22Rv1 (cell line): ENCODE data around the gene PRKCE.

Source experiments
- H3K27ac ChIP-seq: fragments of 450-650 bp; 2 replicates; pipeline ENCODE4 v1.5.1; 2017
- CTCF ChIP-seq: fragments of 450-650 bp; IDR thresholded peaks from 2 replicates; pipeline ENCODE4 v1.5.1; 2017; ENCODE audit warnings: mild to moderate bottlenecking
- ZFX ChIP-seq: fragments of 450-650 bp; IDR thresholded peaks from 2 replicates; pipeline ENCODE4 v1.6.1; 2017; ENCODE audit warnings: antibody characterized with exemption, borderline replicate concordance

PRKCE gene

DNA sequence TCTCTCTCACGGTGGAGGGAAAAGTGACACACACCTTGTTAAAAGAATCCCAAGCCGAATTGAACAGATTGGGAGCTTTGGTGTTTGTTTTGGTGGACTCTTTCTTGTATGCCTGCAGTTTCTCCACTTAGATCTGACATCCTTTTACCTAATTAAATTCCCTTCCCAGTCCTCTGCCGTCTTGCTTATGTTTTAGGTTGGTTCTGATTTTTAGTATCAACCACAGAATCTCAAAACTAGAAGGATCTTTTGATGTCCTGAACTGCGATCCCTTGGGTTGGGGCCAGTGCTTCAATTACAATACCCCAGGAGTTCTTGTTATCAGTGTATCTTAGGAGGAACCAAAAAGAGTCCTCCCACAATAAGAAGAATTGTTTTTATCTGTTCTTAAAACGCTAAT lies 112.3 kb downstream of the PRKCE start:
- no peak for TF ChIP-seq ZFX
- no peak overlapping the region for H3K27ac ChIP-seq

DNA sequence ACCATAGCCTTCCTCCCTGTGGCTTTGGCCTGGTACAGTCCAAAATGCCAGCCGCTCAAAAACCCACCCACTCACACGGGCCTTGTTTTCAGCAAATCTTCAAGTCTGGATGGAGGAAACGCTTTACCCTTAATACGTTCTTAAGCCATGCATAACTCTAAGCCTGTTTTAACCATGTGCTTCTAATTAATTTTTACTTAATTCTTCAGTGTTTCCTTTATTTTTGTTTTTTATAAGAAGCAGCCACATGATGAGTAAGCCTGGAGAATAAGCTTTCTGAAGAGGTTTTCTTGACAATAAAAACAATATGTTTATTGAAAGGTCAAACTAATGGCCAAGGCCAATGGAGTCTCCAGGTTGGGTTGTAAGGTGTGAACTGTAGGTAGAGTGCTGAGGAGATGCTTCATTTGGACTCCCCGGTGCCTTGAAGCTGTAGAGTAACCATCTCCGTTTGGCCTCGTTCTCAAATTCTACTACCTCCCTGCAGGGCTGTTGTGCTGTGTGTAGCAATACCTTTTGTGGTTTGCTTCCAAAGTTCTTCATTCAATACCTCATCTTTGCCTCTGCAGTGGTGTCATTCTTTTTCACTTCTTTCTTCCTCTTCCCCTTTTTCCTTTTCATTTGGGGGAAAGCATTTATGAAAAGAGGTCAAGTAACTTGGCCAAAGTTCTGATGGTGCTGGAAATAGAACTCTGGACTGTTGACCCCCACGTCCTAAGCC lies 113.7 kb downstream of the PRKCE start:
- no peak overlapping the region for H3K27ac ChIP-seq
- TF ChIP-seq CTCF (no peak), ZFX (no peak)

DNA sequence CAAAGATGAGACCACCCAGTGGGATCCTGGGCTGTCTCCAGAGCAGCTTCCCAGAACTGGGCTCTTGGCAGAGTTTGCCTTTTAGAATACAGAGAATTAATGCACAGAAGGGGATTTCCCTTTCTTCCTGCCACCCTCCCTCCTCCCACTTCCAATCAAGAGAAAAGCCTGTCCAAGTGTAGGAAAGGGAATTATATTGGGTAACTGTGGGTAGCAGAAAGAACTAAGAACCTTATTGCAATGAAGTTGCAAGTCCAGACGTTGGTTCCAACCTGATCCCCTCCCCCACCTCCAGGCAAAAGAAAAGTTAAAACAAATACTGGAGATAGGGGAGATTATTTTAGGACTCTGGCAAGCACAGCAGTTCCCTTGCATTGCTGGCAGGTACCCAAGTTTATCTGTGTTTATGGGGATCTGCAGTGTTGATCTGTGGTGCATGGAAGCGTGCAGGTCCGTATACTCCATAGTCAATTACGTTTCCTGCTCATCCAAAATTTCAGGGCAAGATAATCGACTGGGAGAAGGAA lies 114.3 kb downstream of the PRKCE start:
- TF ChIP-seq CTCF = no peak
- TF ChIP-seq ZFX = no peak
- H3K27ac ChIP-seq = no peak overlapping the region

- H3K27ac ChIP-seq = no peak overlapping the region
Observed at GRCh38 chr2:45768208-45768607, 116.7 kb downstream of the PRKCE start.

DNA sequence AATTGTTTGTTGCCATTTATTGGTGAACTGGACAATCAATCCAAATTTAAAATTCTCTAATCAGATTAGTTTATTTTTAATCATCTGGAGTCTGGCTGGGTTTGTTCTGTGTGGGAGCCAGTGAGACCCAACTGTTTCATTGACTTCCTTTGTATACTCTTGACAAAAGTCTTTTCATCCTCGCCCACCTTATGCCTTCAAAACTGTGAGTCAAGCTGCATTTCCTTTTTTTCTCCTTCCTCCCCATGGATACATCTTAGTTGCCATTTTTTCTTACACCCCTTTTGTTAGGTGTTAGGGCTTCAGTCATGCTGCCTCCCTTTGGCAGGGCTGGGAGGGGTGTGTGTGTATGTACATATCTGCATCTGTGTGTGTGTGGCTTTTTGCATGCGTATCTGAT lies 117.6 kb downstream of the PRKCE start:
- no peak overlapping the region for H3K27ac ChIP-seq
- no peak for TF ChIP-seq CTCF
- no peak for TF ChIP-seq ZFX

More at GRCh38 chr2:45768208-45768607, 116.7 kb downstream of the PRKCE start:
- TF ChIP-seq ZFX = no peak
- TF ChIP-seq CTCF = no peak

DNA sequence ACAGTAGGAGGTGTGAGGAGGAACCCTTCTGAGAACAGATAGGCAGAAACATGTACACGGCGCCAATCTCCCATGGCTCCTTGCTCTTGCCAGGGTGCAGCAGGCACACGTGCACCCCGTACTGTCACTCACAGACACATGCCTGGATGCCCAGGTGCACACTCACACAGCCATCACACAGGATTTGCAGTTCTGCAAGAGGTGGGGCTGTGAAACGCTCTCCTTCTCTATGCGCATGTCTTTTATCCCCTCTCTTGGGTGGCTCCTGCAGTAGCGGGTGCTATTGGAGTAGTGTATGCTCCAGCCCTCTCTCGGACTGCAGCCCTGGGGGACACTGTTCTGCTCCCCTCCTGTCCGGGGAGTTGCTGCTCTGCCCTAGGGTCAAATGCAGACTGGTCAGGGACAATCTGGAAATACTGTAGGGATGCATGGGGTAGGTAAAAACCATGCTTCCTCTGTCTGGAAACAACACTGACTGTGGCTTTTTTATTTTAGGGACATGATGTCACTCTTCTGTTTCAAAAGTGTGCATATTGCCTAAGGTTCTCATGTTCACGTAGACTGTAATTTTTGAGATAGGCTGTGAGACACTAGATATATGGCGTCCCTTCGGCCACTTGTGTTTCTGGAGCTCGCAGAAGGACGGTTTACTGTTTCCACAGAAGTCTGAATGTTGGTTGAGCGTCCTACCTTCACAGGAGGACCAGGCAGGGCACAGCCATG lies 118.5 kb downstream of the PRKCE start:
- no peak overlapping the region for H3K27ac ChIP-seq
- TF ChIP-seq CTCF (no peak), ZFX (no peak)

GRCh38 chr2:45770811-45771210 lies 119.3 kb downstream of the PRKCE start:
- H3K27ac ChIP-seq = no peak overlapping the region
- TF ChIP-seq CTCF (no peak), ZFX (no peak)
